ENCODE measurements around the gene RNU6-1.

DNA sequence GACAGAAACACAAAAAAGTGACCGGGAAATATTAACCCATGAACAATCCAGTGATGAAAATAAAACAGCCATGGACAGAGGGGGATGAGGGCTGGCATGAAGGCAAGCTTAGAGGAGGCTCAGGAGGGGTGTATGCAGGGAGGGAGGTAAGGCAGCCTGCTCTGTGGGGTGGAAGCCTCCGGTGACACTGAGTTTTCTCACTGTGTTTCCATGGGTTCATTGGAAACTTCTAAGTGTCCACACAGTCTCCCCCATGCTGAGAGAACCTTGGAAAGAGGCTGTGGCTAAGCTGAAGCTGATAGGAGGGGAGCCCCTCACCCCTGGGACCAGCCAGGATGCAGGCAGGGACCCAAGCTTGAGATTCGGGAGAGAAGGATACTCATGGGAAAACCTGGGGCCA lies 21.4 kb downstream of the RNU6-1 start:
- TF ChIP-seq, protein P1, sequence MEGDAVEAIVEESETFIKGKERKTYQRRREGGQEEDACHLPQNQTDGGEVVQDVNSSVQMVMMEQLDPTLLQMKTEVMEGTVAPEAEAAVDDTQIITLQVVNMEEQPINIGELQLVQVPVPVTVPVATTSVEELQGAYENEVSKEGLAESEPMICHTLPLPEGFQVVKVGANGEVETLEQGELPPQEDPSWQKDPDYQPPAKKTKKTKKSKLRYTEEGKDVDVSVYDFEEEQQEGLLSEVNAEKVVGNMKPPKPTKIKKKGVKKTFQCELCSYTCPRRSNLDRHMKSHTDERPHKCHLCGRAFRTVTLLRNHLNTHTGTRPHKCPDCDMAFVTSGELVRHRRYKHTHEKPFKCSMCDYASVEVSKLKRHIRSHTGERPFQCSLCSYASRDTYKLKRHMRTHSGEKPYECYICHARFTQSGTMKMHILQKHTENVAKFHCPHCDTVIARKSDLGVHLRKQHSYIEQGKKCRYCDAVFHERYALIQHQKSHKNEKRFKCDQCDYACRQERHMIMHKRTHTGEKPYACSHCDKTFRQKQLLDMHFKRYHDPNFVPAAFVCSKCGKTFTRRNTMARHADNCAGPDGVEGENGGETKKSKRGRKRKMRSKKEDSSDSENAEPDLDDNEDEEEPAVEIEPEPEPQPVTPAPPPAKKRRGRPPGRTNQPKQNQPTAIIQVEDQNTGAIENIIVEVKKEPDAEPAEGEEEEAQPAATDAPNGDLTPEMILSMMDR (conservative IDR thresholded peaks at IDR 0.05 in 1 of 2, IDR thresholded peaks at IDR 0.05 in 1 of 2; ENCODE audit: low read depth in 1 of 2, low read length in 2 of 2), result no peak
- TF ChIP-seq EZH2 (IDR thresholded peaks at IDR 0.05; ENCODE audit: low read length, missing control alignments), result no peak

Data from fibroblast of lung (primary cell).